Neuronal stem cell (in vitro differentiated cells): ENCODE data around the gene FGFRL1.

ENCODE experiments used
- DNase-seq: peaks from one replicate; pipeline ENCODE4 v3.0.0-alpha.2; 2013; ENCODE audit warnings: low spot score
- H2AFZ ChIP-seq: one replicate; pipeline ENCODE4 v1.6.1; 2013; ENCODE audit warnings: mild to moderate bottlenecking, low read length, inconsistent platforms
- H2AK5ac ChIP-seq: 2 replicates; pipeline ENCODE4 v1.6.1; 2013; ENCODE audit warnings: low read depth, mild to moderate bottlenecking, inconsistent platforms, low read length, moderate library complexity, mixed read lengths
- H2BK120ac ChIP-seq: 2 replicates; pipeline ENCODE4 v1.6.1; 2013; ENCODE audit warnings: low read depth, mild to moderate bottlenecking, inconsistent platforms, low read length, moderate library complexity, mixed read lengths
- H2BK12ac ChIP-seq: one replicate; pipeline ENCODE4 v1.6.1; 2013; ENCODE audit warnings: low read length, inconsistent platforms
- H2BK15ac ChIP-seq: 2 replicates; pipeline ENCODE4 v1.6.1; 2013; ENCODE audit warnings: mild to moderate bottlenecking, low read length, inconsistent platforms, mixed read lengths
- H2BK5ac ChIP-seq: one replicate; pipeline ENCODE4 v1.6.1; 2013; ENCODE audit warnings: inconsistent platforms, mild to moderate bottlenecking, low read length, moderate library complexity
- H3K14ac ChIP-seq: one replicate; pipeline ENCODE4 v1.6.1; 2013; ENCODE audit warnings: low read length, inconsistent platforms
- H3K18ac ChIP-seq: 2 replicates; pipeline ENCODE4 v1.6.1; 2013; ENCODE audit warnings: low read length, inconsistent platforms
- H3K23ac ChIP-seq: 2 replicates; pipeline ENCODE4 v1.6.1; 2013; ENCODE audit warnings: low read depth, mild to moderate bottlenecking, mixed read lengths, low read length, inconsistent platforms; ENCODE audit not compliant: poor library complexity
- H3K27ac ChIP-seq: replicated peaks from 3 replicates; pipeline ENCODE4 v1.5.1; 2013; ENCODE audit warnings: low read length, inconsistent platforms
- H3K27me3 ChIP-seq, 3 experiments: 2 replicates each; pipeline ENCODE4 v1.6.1; 2013; ENCODE audit warnings: low read length in 3 of 3, mild to moderate bottlenecking in 2 of 3, inconsistent platforms in 1 of 3, low read depth in 1 of 3, mixed read lengths in 1 of 3, moderate library complexity in 1 of 3; ENCODE audit not compliant: control insufficient read depth in 3 of 3, insufficient read depth in 3 of 3
- H3K36me3 ChIP-seq, 2 donors: replicated peaks in 1 of 2; 2 replicates each; pipeline ENCODE4 v1.6.1; 2013; ENCODE audit warnings: low read length in 2 of 2; ENCODE audit not compliant: control insufficient read depth in 2 of 2, insufficient read depth in 2 of 2
- H3K4ac ChIP-seq: 2 replicates; pipeline ENCODE4 v1.6.1; 2013; ENCODE audit warnings: inconsistent platforms, mild to moderate bottlenecking, low read length, moderate library complexity
- H3K4me1 ChIP-seq, 2 donors: 1 replicate in 1 of 2; 2 replicates in 1 of 2; pipeline ENCODE4 v1.6.1; 2013; ENCODE audit warnings: low read length in 2 of 2, low read depth in 1 of 2; ENCODE audit not compliant: control insufficient read depth in 2 of 2, insufficient read depth in 1 of 2
- H3K4me2 ChIP-seq: one replicate; pipeline ENCODE4 v1.6.1; 2013; ENCODE audit warnings: mild to moderate bottlenecking, low read length, inconsistent platforms; ENCODE audit not compliant: insufficient read depth, poor library complexity, severe bottlenecking
- H3K4me3 ChIP-seq, 2 donors: 2 replicates each; pipeline ENCODE4 v1.5.1; 2013; ENCODE audit warnings: low read length in 2 of 2, mild to moderate bottlenecking in 2 of 2, inconsistent platforms in 1 of 2, moderate library complexity in 1 of 2
- H3K79me1 ChIP-seq: one replicate; pipeline ENCODE4 v1.6.1; 2013; ENCODE audit warnings: low read depth, mild to moderate bottlenecking, inconsistent platforms, low read length, moderate library complexity
- H3K9ac ChIP-seq: one replicate; pipeline ENCODE4 v1.6.1; 2013; ENCODE audit warnings: mild to moderate bottlenecking, low read depth, low read length, inconsistent platforms; ENCODE audit not compliant: poor library complexity
- H3K9me3 ChIP-seq, 2 donors: replicated peaks in 1 of 2; 2 replicates each; pipeline versions ENCODE3 to v1.6.1; 2013; ENCODE audit warnings: low read length in 2 of 2, mild to moderate bottlenecking in 2 of 2, inconsistent platforms in 1 of 2, low read depth in 1 of 2, mixed read lengths in 1 of 2, moderate library complexity in 1 of 2; ENCODE audit not compliant: control insufficient read depth in 2 of 2, insufficient read depth in 1 of 2
- H4K8ac ChIP-seq: one replicate; pipeline ENCODE4 v1.6.1; 2013; ENCODE audit warnings: low read depth, mild to moderate bottlenecking, inconsistent platforms, low read length, moderate library complexity
- H4K91ac ChIP-seq: one replicate; pipeline ENCODE4 v1.6.1; 2013; ENCODE audit warnings: low read length, low read depth, mild to moderate bottlenecking, inconsistent platforms; ENCODE audit not compliant: poor library complexity
- WGBS, 2 donors: extraction: QIAGEN DNeasy Blood & Tissue Kit; methylation state at CpG; one replicate each; pipeline ENCODE4 v1.1.7; 2013; ENCODE audit warnings: missing lambda C conversion rate in 2 of 2, mixed read lengths in 1 of 2; ENCODE audit not compliant: insufficient read length in 2 of 2, insufficient replicate concordance in 1 of 2; ENCODE audit errors: extremely low coverage in 2 of 2; 5-methylcytosine and 5-hydroxymethylcytosine counted together

Gene FGFRL1

GRCh38 chr4:1008840-1009541 is 2.4 kb upstream of the FGFRL1 start:
- H3K9me3 ChIP-seq, result peaks cover 0 to 4% of the 10 kb centered on the region in 2 donors
- peak overlapping the region; percentile 89 for H3K9ac ChIP-seq
- peak overlapping the region; percentile 95 for H2AFZ ChIP-seq
- H3K23ac ChIP-seq, result peak overlapping the region; percentile 8
- no peak for DNase-seq
- peak overlapping the region; percentile 35 for H2BK15ac ChIP-seq
- peaks cover 7 to 14% of the 10 kb centered on the region in 2 donors for H3K36me3 ChIP-seq
- H3K14ac ChIP-seq, result no peak overlapping the region
- no CpG with 5 or more reads among the region's 36 CpGs for WGBS, 2 donors
- H2BK120ac ChIP-seq, result no peak overlapping the region
- H3K4me1 ChIP-seq, result peaks cover 18 to 23% of the 10 kb centered on the region in 2 donors
- no peak overlapping the region for H2BK12ac ChIP-seq
- no peak overlapping the region for H4K91ac ChIP-seq
- no peak overlapping the region for H3K27ac ChIP-seq
- H3K4me3 ChIP-seq, result peak overlapping the region; percentile 46 to 75
- H4K8ac ChIP-seq, result no peak overlapping the region
- H3K79me1 ChIP-seq, result peaks cover 5% of the 10 kb centered on the region
- no peak overlapping the region for H2AK5ac ChIP-seq
- H3K4me2 ChIP-seq, result peak overlapping the region; percentile 83
- H3K27me3 ChIP-seq, result peaks cover 13 to 61% (median 53%) of the 10 kb centered on the region in 3 experiments
- no peak overlapping the region for H3K4ac ChIP-seq
- H2BK5ac ChIP-seq, result no peak overlapping the region
- H3K18ac ChIP-seq, result peak overlapping the region; percentile 84

GRCh38 chr4:1009542-1010394 is 1.7 kb upstream of the FGFRL1 start:
- Histone ChIP-seq H3K36me3 (peaks cover 7 to 14% of the 10 kb centered on the region in 2 donors), H4K8ac (peak overlapping the region; percentile 76), H2BK5ac (peak overlapping the region; percentile 43), H2AK5ac (peak overlapping the region; percentile 59), H3K4me3 (peak overlapping the region; percentile 46 to 78), H4K91ac (no peak overlapping the region), H3K4ac (no peak overlapping the region), H3K9ac (peak overlapping the region; percentile 77), H3K27ac (no peak overlapping the region), H3K9me3 (peaks cover 0 to 4% of the 10 kb centered on the region in 2 donors), H3K27me3 (peaks cover 13 to 54% (median 47%) of the 10 kb centered on the region in 3 experiments), H2BK12ac (peak overlapping the region; percentile 1), H3K23ac (peak overlapping the region; percentile 96), H3K4me2 (peak overlapping the region; percentile 92), H3K18ac (peak overlapping the region; percentile 70), H2BK120ac (no peak overlapping the region), H3K79me1 (peaks cover 5% of the 10 kb centered on the region), H3K4me1 (peaks cover 26 to 28% of the 10 kb centered on the region in 2 donors), H3K14ac (no peak overlapping the region), H2BK15ac (peak overlapping the region; percentile 6), H2AFZ (peak overlapping the region; percentile 95)
- no peak for DNase-seq
- WGBS, 2 donors, result no CpG with 5 or more reads among the region's 109 CpGs

- Histone ChIP-seq H2AK5ac (peak overlapping the region; percentile 59), H3K4me2 (peak overlapping the region; percentile 92), H3K9me3 (peaks cover 0 to 2% of the 10 kb centered on the region in 2 donors), H3K4ac (no peak overlapping the region), H2BK12ac (peak overlapping the region; percentile 1), H3K23ac (no peak overlapping the region), H3K27ac (no peak overlapping the region), H3K4me1 (peaks cover 33 to 35% of the 10 kb centered on the region in 2 donors), H3K18ac (peak overlapping the region; percentile 22), H2BK5ac (peak overlapping the region; percentile 43), H4K8ac (peak overlapping the region; percentile 76), H3K9ac (peak overlapping the region; percentile 77), H3K79me1 (peaks cover 11% of the 10 kb centered on the region), H2AFZ (peak overlapping the region; percentile 93), H3K27me3 (peaks cover 13 to 46% (median 40%) of the 10 kb centered on the region in 3 experiments), H3K4me3 (peak overlapping the region; percentile 45 to 78), H4K91ac (no peak overlapping the region), H3K14ac (no peak overlapping the region), H3K36me3 (peaks cover 7 to 16% of the 10 kb centered on the region in 2 donors), H2BK120ac (no peak overlapping the region), H2BK15ac (peak overlapping the region; percentile 6)
- WGBS, 2 donors, result no CpG with 5 or more reads among the region's 36 CpGs
- DNase-seq, result no peak
Measured at GRCh38 chr4:1010395-1011021, 918 bp upstream of the FGFRL1 start.
